ENCODE measurements around the gene CEMP1. TPM values are rescaled to one million over a fixed set of nuclear protein-coding genes. Genes with fewer than 3 reads are reported as not detected.

CEMP1 gene
- total RNA-seq, 1 donor from 2014 or later: 0.16 TPM

GRCh38 chr16:2495041-2495440 lies 36.2 kb downstream of the CEMP1 start:
- CTCF ChIA-PET: no interaction called here
- H3K4me3 Mint-ChIP-seq: no peak overlapping the region

GRCh38 chr16:2494616-2495015 lies 36.6 kb downstream of the CEMP1 start:
- intact Hi-C loops (cut with micrococcal nuclease): no loop called here
- Mint-ChIP-seq H3K36me3 (ENCODE audit: low read depth) (peaks cover 17% of the 10 kb centered on the region), H3K9me3 (no peaks in the 10 kb centered on the region), H3K27me3 (no peaks in the 10 kb centered on the region), H3K27ac (no peak overlapping the region), H3K4me3 (no peak overlapping the region), H3K4me1 (no peaks in the 10 kb centered on the region)
- DNase-seq (no peak), ATAC-seq (ENCODE audit: low read depth) (no peak)
- POLR2A ChIA-PET: interaction anchor here (0.7 kb wide), 1 partner anchor 20 kb away, joined by 6 read pairs; the partner anchor contains the start of gene TBC1D24
- CTCF ChIA-PET: no interaction called here
- TF ChIP-seq CTCF (IDR thresholded peaks at IDR 0.05): no peak

More at GRCh38 chr16:2495041-2495440, 36.2 kb downstream of the CEMP1 start:
- peaks cover 17% of the 10 kb centered on the region for H3K36me3 Mint-ChIP-seq (ENCODE audit: low read depth)
- DNase-seq (no peak), ATAC-seq (ENCODE audit: low read depth) (no peak)
- no peak for TF ChIP-seq CTCF (IDR thresholded peaks at IDR 0.05)
- H3K27ac Mint-ChIP-seq: no peak overlapping the region
- no peaks in the 10 kb centered on the region for H3K4me1 Mint-ChIP-seq
- no peaks in the 10 kb centered on the region for H3K27me3 Mint-ChIP-seq
- POLR2A ChIA-PET: interaction anchor here (0.7 kb wide), 1 partner anchor 20 kb away, joined by 6 read pairs; the partner anchor contains the start of gene TBC1D24
- H3K9me3 Mint-ChIP-seq: no peaks in the 10 kb centered on the region
- intact Hi-C loops (cut with micrococcal nuclease): no loop called here

GRCh38 chr16:2493605-2494004 lies 37.6 kb downstream of the CEMP1 start:
- Mint-ChIP-seq H3K27me3 (no peaks in the 10 kb centered on the region), H3K36me3 (ENCODE audit: low read depth) (peaks cover 17% of the 10 kb centered on the region), H3K27ac (no peak overlapping the region), H3K4me1 (no peaks in the 10 kb centered on the region), H3K9me3 (no peaks in the 10 kb centered on the region), H3K4me3 (no peak overlapping the region)
- ATAC-seq (ENCODE audit: low read depth): no peak
- ChIA-PET POLR2A (no interaction called here), CTCF (no interaction called here)
- DNase-seq: no peak
- intact Hi-C loops (cut with micrococcal nuclease): no loop called here
- TF ChIP-seq CTCF (IDR thresholded peaks at IDR 0.05): no peak

GRCh38 chr16:2492292-2492691 lies 38.9 kb downstream of the CEMP1 start:
- intact Hi-C loops (cut with micrococcal nuclease): no loop called here
- no peaks in the 10 kb centered on the region for H3K27me3 Mint-ChIP-seq
- DNase-seq (no peak), ATAC-seq (ENCODE audit: low read depth) (no peak)
- H3K36me3 Mint-ChIP-seq (ENCODE audit: low read depth): peaks cover 8% of the 10 kb centered on the region
- H3K4me3 Mint-ChIP-seq: no peak overlapping the region
- no peak for TF ChIP-seq CTCF (IDR thresholded peaks at IDR 0.05)
- ChIA-PET POLR2A (no interaction called here), CTCF (no interaction called here)
- no peak overlapping the region for H3K27ac Mint-ChIP-seq
- peaks cover 10% of the 10 kb centered on the region for H3K4me1 Mint-ChIP-seq
- no peaks in the 10 kb centered on the region for H3K9me3 Mint-ChIP-seq

GRCh38 chr16:2490190-2491105 lies 40.8 kb downstream of the CEMP1 start:
- H3K4me3 Mint-ChIP-seq: no peak overlapping the region
- H3K36me3 Mint-ChIP-seq (ENCODE audit: low read depth): no peaks in the 10 kb centered on the region
- H3K4me1 Mint-ChIP-seq: peaks cover 23% of the 10 kb centered on the region
- DNase-seq (no peak), ATAC-seq (ENCODE audit: low read depth) (no peak)
- H3K27ac Mint-ChIP-seq: no peak overlapping the region
- ChIA-PET POLR2A (no interaction called here), CTCF (no interaction called here)
- intact Hi-C loops (cut with micrococcal nuclease): no loop called here
- no peak for TF ChIP-seq CTCF (IDR thresholded peaks at IDR 0.05)
- H3K27me3 Mint-ChIP-seq: no peaks in the 10 kb centered on the region
- H3K9me3 Mint-ChIP-seq: no peaks in the 10 kb centered on the region

All from activated B cell treated with CpG ODN at 0.5 μM for 24 hours (primary cell).